NT2/D1 (cell line): ENCODE data around the gene TMED7.

ENCODE experiments used
- DNase-seq: peaks from one replicate; pipeline ENCODE4 v3.0.0-alpha.2; 2011; ENCODE audit warnings: low read depth, low spot score
- H3K27me3 ChIP-seq: 2 replicates; pipeline ENCODE4 v1.6.0; 2011; ENCODE audit warnings: mild to moderate bottlenecking; ENCODE audit not compliant: insufficient read length, insufficient read depth
- H3K36me3 ChIP-seq: 2 replicates; pipeline ENCODE4 v1.6.1; 2011; ENCODE audit warnings: mild to moderate bottlenecking, low read length, mixed read lengths; ENCODE audit not compliant: insufficient read depth, insufficient read length
- H3K4me1 ChIP-seq: 2 replicates; pipeline ENCODE4 v1.5.1; 2011; ENCODE audit not compliant: insufficient read depth, insufficient read length
- H3K4me3 ChIP-seq: 2 replicates; pipeline ENCODE4 v1.5.1; 2011; ENCODE audit warnings: low read depth; ENCODE audit not compliant: insufficient read length
- H3K9ac ChIP-seq: 2 replicates; pipeline ENCODE4 v1.6.0; 2011; ENCODE audit warnings: low read depth; ENCODE audit not compliant: insufficient read length
- H3K9me3 ChIP-seq: 2 replicates; pipeline ENCODE4 v1.5.1; 2011; ENCODE audit warnings: mild to moderate bottlenecking, low read length; ENCODE audit not compliant: insufficient read depth
- SUZ12 ChIP-seq: IDR thresholded peaks from 2 replicates; pipeline ENCODE4 v1.6.1; 2011; ENCODE audit not compliant: insufficient read length, insufficient read depth; ENCODE audit errors: extremely low read depth
- YY1 ChIP-seq: IDR thresholded peaks from 2 replicates; pipeline ENCODE4 v1.6.1; 2011; ENCODE audit not compliant: insufficient read length, insufficient read depth
- ZNF274 ChIP-seq: IDR thresholded peaks from 2 replicates; pipeline ENCODE4 v1.6.1; 2011; ENCODE audit warnings: mild to moderate bottlenecking, low read depth, low read length

The TMED7 gene

GRCh38 chr5:115575167-115576070 is 50.4 kb downstream of the TMED7 start:
- H3K9ac ChIP-seq: no peak overlapping the region
- H3K36me3 ChIP-seq: no peaks in the 10 kb centered on the region
- H3K27me3 ChIP-seq: no peaks in the 10 kb centered on the region
- no peak for TF ChIP-seq YY1
- no peak for TF ChIP-seq ZNF274
- TF ChIP-seq SUZ12: no peak
- H3K4me1 ChIP-seq: no peaks in the 10 kb centered on the region
- DNase-seq: no peak
- H3K4me3 ChIP-seq: no peak overlapping the region
- no peaks in the 10 kb centered on the region for H3K9me3 ChIP-seq

GRCh38 chr5:115573133-115573532 is 52.7 kb downstream of the TMED7 start:
- no peak for DNase-seq

GRCh38 chr5:115571441-115571878 is 54.4 kb downstream of the TMED7 start:
- no peak for DNase-seq
- Histone ChIP-seq H3K27me3 (no peaks in the 10 kb centered on the region), H3K4me1 (no peaks in the 10 kb centered on the region), H3K36me3 (no peaks in the 10 kb centered on the region), H3K9me3 (no peaks in the 10 kb centered on the region), H3K9ac (no peak overlapping the region), H3K4me3 (no peak overlapping the region)
- TF ChIP-seq YY1 (no peak), ZNF274 (no peak)

More at GRCh38 chr5:115573133-115573532, 52.7 kb downstream of the TMED7 start:
- Histone ChIP-seq H3K36me3 (no peaks in the 10 kb centered on the region), H3K27me3 (no peaks in the 10 kb centered on the region), H3K4me1 (no peaks in the 10 kb centered on the region), H3K9ac (no peak overlapping the region), H3K4me3 (no peak overlapping the region), H3K9me3 (no peaks in the 10 kb centered on the region)
- TF ChIP-seq YY1: no peak
- TF ChIP-seq SUZ12: no peak
- no peak for TF ChIP-seq ZNF274

- Histone ChIP-seq H3K9ac (no peak overlapping the region), H3K36me3 (no peaks in the 10 kb centered on the region), H3K4me3 (no peak overlapping the region), H3K9me3 (no peaks in the 10 kb centered on the region), H3K27me3 (no peaks in the 10 kb centered on the region), H3K4me1 (no peaks in the 10 kb centered on the region)
- no peak for DNase-seq
- TF ChIP-seq SUZ12: no peak
- TF ChIP-seq YY1: no peak
- TF ChIP-seq ZNF274: no peak
Observed at GRCh38 chr5:115568668-115569067, 57.2 kb downstream of the TMED7 start.

GRCh38 chr5:115565233-115565632 is 60.6 kb downstream of the TMED7 start:
- Histone ChIP-seq H3K27me3 (no peaks in the 10 kb centered on the region), H3K36me3 (no peaks in the 10 kb centered on the region), H3K4me1 (no peaks in the 10 kb centered on the region), H3K9ac (no peak overlapping the region), H3K4me3 (no peak overlapping the region), H3K9me3 (no peaks in the 10 kb centered on the region)
- no peak for TF ChIP-seq ZNF274
- TF ChIP-seq YY1: no peak
- TF ChIP-seq SUZ12: no peak
- DNase-seq: no peak
